ENCODE results near the gene IQCB1. TPM values are rescaled to one million over a fixed set of nuclear protein-coding genes. Genes with fewer than 3 reads are reported as not detected.

The IQCB1 gene
- total and polyA plus RNA-seq, 4 donors = 2.8 to 14.0 (median 9.4) TPM

DNA sequence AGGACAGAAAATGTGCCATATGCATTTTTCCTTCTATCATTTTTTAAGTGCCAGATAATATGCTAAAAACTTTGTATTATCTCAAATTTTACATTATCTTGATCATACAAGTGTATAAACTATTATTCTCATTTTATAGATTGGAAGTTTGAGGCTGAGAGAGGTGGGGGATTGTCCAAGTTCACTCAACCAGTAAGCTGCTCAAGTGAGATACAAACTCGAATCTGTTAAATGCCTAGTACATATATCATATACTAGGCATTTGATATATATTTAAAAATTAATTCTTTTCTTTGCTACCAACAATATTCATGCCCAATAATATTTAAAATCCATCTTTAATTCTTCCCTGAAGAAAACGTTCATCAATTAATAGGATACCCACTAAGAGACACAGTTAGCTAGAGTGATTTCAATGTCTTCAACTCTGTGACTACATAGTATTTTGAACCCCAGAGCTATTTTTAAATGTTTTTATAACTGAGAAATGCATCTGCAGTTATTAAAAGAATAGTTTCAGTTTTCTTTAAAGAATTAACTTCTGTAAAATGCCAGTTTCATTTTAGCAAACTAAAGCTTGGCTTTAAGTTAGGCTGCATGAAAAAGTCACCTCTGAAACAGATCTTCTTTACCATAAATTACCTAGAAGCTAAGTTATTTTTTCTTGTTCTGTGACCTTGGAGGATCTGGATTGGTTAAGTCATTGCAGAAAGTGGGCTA lies 40.4 kb downstream of the IQCB1 start:
- 94% methylated on average over 2 of the region's 2 CpGs for WGBS
- no peaks in the 10 kb centered on the region for H3K9me3 ChIP-seq (ENCODE audit: control insufficient read depth in 4 of 4, low read length in 3 of 4)
- no peak overlapping the region for H3K27ac ChIP-seq (ENCODE audit: low read depth in 1 of 2, low read length in 2 of 2)
- no peak for DNase-seq (ENCODE audit: low spot score)
- peaks cover 0 to 12% (median 2%) of the 10 kb centered on the region in 4 donors for H3K36me3 ChIP-seq (ENCODE audit: control insufficient read depth in 4 of 4, insufficient read depth in 3 of 4, low read depth in 1 of 4, low read length in 3 of 4)
- H3K27me3 ChIP-seq (ENCODE audit: control insufficient read depth in 4 of 4, insufficient read depth in 4 of 4, low read length in 3 of 4) = no peaks in the 10 kb centered on the region
- no peak for TF ChIP-seq YY1 (IDR thresholded peaks at IDR 0.05)
- no peak for TF ChIP-seq TAF1 (conservative IDR thresholded peaks at IDR 0.05)
- no peak for TF ChIP-seq FOXA1 (IDR thresholded peaks at IDR 0.05)
- TF ChIP-seq CTCF (IDR thresholded peaks at IDR 0.05; ENCODE audit: low read depth, low read length, missing input control) = no peak
- TF ChIP-seq RXRA (IDR thresholded peaks at IDR 0.05) = no peak
- TF ChIP-seq, protein P1, sequence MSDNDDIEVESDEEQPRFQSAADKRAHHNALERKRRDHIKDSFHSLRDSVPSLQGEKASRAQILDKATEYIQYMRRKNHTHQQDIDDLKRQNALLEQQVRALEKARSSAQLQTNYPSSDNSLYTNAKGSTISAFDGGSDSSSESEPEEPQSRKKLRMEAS (IDR thresholded peaks at IDR 0.05) = no peak
- no peak for TF ChIP-seq GABPA (IDR thresholded peaks at IDR 0.05 in 1 of 2, conservative IDR thresholded peaks at IDR 0.05 in 1 of 2)
- TF ChIP-seq ZBTB33 (IDR thresholded peaks at IDR 0.05) = no peak
- no peak for TF ChIP-seq NR2F2 (IDR thresholded peaks at IDR 0.05)
- no peak for TF ChIP-seq EGR1 (IDR thresholded peaks at IDR 0.05; ENCODE audit: low read depth in 2 of 2)
- TF ChIP-seq, protein P2, sequence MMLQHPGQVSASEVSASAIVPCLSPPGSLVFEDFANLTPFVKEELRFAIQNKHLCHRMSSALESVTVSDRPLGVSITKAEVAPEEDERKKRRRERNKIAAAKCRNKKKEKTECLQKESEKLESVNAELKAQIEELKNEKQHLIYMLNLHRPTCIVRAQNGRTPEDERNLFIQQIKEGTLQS (IDR thresholded peaks at IDR 0.05) = no peak
- TF ChIP-seq HNF4A (conservative IDR thresholded peaks at IDR 0.05) = no peak
- TF ChIP-seq JUND (IDR thresholded peaks at IDR 0.05) = no peak
- TF ChIP-seq, protein P3, sequence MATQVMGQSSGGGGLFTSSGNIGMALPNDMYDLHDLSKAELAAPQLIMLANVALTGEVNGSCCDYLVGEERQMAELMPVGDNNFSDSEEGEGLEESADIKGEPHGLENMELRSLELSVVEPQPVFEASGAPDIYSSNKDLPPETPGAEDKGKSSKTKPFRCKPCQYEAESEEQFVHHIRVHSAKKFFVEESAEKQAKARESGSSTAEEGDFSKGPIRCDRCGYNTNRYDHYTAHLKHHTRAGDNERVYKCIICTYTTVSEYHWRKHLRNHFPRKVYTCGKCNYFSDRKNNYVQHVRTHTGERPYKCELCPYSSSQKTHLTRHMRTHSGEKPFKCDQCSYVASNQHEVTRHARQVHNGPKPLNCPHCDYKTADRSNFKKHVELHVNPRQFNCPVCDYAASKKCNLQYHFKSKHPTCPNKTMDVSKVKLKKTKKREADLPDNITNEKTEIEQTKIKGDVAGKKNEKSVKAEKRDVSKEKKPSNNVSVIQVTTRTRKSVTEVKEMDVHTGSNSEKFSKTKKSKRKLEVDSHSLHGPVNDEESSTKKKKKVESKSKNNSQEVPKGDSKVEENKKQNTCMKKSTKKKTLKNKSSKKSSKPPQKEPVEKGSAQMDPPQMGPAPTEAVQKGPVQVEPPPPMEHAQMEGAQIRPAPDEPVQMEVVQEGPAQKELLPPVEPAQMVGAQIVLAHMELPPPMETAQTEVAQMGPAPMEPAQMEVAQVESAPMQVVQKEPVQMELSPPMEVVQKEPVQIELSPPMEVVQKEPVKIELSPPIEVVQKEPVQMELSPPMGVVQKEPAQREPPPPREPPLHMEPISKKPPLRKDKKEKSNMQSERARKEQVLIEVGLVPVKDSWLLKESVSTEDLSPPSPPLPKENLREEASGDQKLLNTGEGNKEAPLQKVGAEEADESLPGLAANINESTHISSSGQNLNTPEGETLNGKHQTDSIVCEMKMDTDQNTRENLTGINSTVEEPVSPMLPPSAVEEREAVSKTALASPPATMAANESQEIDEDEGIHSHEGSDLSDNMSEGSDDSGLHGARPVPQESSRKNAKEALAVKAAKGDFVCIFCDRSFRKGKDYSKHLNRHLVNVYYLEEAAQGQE (IDR thresholded peaks at IDR 0.05) = no peak
- TF ChIP-seq SP1 (IDR thresholded peaks at IDR 0.05) = no peak
- no peak for TF ChIP-seq RAD21 (IDR thresholded peaks at IDR 0.05)
- no peak for TF ChIP-seq FOXA2 (IDR thresholded peaks at IDR 0.05)
- no peak for TF ChIP-seq HNF4G (IDR thresholded peaks at IDR 0.05)
- no peak overlapping the region for H3K4me3 ChIP-seq (ENCODE audit: low read depth in 1 of 3, low read length in 3 of 3)
- no peak overlapping the region for H3K9ac ChIP-seq (ENCODE audit: low read depth in 1 of 2, low read length in 2 of 2)
- no peaks in the 10 kb centered on the region for H3K4me1 ChIP-seq (ENCODE audit: control insufficient read depth in 4 of 4, insufficient read depth in 4 of 4, low read length in 3 of 4)
